Neural cell (in vitro differentiated cells): Measurements from ENCODE around the gene P3H2.

Experiments
- EP300 ChIP-seq: fragments of 450-650 bp; conservative IDR thresholded peaks from 2 replicates; pipeline ENCODE4 v1.6.1; 2014; ENCODE audit warnings: antibody characterized with exemption, mild to moderate bottlenecking, moderate library complexity; ENCODE audit not compliant: poor library complexity, severe bottlenecking
- MXI1 ChIP-seq: fragments of 450-650 bp; conservative IDR thresholded peaks from 2 replicates; pipeline ENCODE4 v1.6.1; 2014; ENCODE audit warnings: antibody characterized with exemption, mild to moderate bottlenecking; ENCODE audit not compliant: poor library complexity, severe bottlenecking
- TF ChIP-seq, protein P1 (sequence below): fragments of 450-650 bp; IDR thresholded peaks from 2 replicates; pipeline ENCODE4 v1.5.1; 2014; ENCODE audit warnings: antibody characterized with exemption, mild to moderate bottlenecking, moderate library complexity; ENCODE audit not compliant: poor library complexity, severe bottlenecking

DNA sequence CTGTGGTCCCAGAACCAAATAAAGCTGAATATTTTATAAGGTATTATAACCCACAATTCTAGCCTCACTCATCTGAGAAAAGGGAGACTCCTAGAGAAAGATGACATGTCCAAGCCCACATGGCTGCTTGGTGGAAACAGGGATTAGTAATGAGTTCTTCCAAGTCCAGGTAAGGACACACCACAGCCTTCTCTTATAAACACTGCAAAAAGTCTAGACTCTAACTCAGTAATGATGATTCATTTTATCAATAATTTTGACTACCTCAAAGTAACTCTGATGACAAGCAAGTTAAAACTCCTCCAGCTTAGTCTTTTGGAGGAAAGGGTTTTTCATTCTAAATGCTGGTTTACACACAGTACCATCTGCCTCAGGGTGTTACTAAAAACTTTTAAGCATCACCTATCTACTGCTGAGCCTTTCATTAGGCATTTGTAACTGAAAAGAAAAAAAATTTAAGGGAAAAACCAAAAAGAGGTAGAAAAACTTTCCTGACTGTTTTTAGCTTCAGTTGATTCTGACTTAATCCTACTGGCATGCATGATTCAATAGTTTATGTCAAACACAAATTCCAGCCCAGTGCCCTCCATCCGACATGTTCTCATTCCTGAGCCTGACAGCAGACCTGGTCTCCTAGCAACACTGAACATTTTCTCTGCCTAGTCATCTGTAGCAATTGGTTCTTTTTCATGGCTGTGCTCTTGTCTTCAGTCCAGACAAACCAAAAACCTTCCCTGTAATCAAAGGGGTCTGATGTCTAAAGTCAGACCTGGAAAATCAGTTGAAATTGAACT, 43.9 kb downstream of the P3H2 start:
- no peak for TF ChIP-seq MXI1
- TF ChIP-seq, protein P1, sequence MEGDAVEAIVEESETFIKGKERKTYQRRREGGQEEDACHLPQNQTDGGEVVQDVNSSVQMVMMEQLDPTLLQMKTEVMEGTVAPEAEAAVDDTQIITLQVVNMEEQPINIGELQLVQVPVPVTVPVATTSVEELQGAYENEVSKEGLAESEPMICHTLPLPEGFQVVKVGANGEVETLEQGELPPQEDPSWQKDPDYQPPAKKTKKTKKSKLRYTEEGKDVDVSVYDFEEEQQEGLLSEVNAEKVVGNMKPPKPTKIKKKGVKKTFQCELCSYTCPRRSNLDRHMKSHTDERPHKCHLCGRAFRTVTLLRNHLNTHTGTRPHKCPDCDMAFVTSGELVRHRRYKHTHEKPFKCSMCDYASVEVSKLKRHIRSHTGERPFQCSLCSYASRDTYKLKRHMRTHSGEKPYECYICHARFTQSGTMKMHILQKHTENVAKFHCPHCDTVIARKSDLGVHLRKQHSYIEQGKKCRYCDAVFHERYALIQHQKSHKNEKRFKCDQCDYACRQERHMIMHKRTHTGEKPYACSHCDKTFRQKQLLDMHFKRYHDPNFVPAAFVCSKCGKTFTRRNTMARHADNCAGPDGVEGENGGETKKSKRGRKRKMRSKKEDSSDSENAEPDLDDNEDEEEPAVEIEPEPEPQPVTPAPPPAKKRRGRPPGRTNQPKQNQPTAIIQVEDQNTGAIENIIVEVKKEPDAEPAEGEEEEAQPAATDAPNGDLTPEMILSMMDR = no peak
- TF ChIP-seq EP300 = peak; percentile 61
